ENCODE measurements around the gene IL23R.

GRCh38 chr1:67299296-67299695 lies 133.0 kb downstream of the IL23R start:
- TF ChIP-seq CTCF (IDR thresholded peaks at IDR 0.05) (no peak), REST (IDR thresholded peaks at IDR 0.05; ENCODE audit: low read depth, low read length) (no peak), YY1 (IDR thresholded peaks at IDR 0.05; ENCODE audit: low read depth) (no peak), MAX (IDR thresholded peaks at IDR 0.05; ENCODE audit: low read depth) (no peak), TEAD4 (IDR thresholded peaks at IDR 0.05; ENCODE audit: borderline replicate concordance, insufficient read depth) (no peak), EZH2phosphoT487 (IDR thresholded peaks at IDR 0.05; ENCODE audit: borderline replicate concordance, low read depth) (no peak), EP300 (IDR thresholded peaks at IDR 0.05; ENCODE audit: borderline replicate concordance in 1 of 2, low read depth in 1 of 2, low read length in 1 of 2) (no peak), CHD2 (IDR thresholded peaks at IDR 0.05; ENCODE audit: low read length, partially characterized antibody) (no peak), POLR2AphosphoS5 (IDR thresholded peaks at IDR 0.05; ENCODE audit: low read depth, low read length) (no peak), SMC3 (IDR thresholded peaks at IDR 0.05; ENCODE audit: low read depth, low read length) (no peak), TCF12 (IDR thresholded peaks at IDR 0.05) (no peak)

All from SK-N-SH (cell line).